GM21825 (cell line): ENCODE data around the gene BTNL9.
"Not testable (repeated sequence)": the region's sequence is repeated elsewhere in the genome, so short reads cannot be mapped to it uniquely, and the experiment has no call there.

Experiments
- ATAC-seq: cut with Tn5 transposase; IDR thresholded peaks from one replicate; pipeline ENCODE4 v1.9.1; 2021; ENCODE audit warnings: mild to moderate bottlenecking, moderate library complexity; ENCODE audit not compliant: unreplicated experiment

BTNL9 gene

GRCh38 chr5:181097759-181098491 is 57.9 kb downstream of the BTNL9 start:
- ATAC-seq, result not testable (repeated sequence)

GRCh38 chr5:181098762-181099601 is 58.9 kb downstream of the BTNL9 start:
- no peak for ATAC-seq

GRCh38 chr5:181099602-181100086 is 59.6 kb downstream of the BTNL9 start:
- no peak for ATAC-seq

- ATAC-seq, result no peak
These were observed 60.2 kb downstream of the BTNL9 start for GRCh38 chr5:181100121-181100875.

GRCh38 chr5:181101030-181101641 is 61.1 kb downstream of the BTNL9 start:
- ATAC-seq, result not testable (repeated sequence)

- not testable (repeated sequence) for ATAC-seq
These were observed 62.0 kb downstream of the BTNL9 start for GRCh38 chr5:181101930-181102674.

GRCh38 chr5:181104259-181104568 is 64.1 kb downstream of the BTNL9 start:
- ATAC-seq, result not testable (repeated sequence)

GRCh38 chr5:181104606-181105390 is 64.7 kb downstream of the BTNL9 start:
- ATAC-seq, result not testable (repeated sequence)

- ATAC-seq, result no peak
These were observed 65.4 kb downstream of the BTNL9 start for GRCh38 chr5:181105391-181106025.

GRCh38 chr5:181107699-181108098 is 67.6 kb downstream of the BTNL9 start:
- ATAC-seq, result no peak

- ATAC-seq, result no peak
These were observed 68.6 kb downstream of the BTNL9 start for GRCh38 chr5:181108578-181109165.

- ATAC-seq, result no peak
These were observed 69.5 kb downstream of the BTNL9 start for GRCh38 chr5:181109489-181110013.

- no peak for ATAC-seq
These were observed 70.9 kb downstream of the BTNL9 start for GRCh38 chr5:181111010-181111409.
